Neural crest cell (in vitro differentiated cells): ENCODE results near the gene ARL6. TPM values are rescaled to one million over a fixed set of nuclear protein-coding genes. Genes with fewer than 3 reads are reported as not detected.

Experiments
- total RNA-seq: library from RNA; stranded (reverse); gene quantifications from 2 replicates; pipeline ENCODE4 v1.2.1, GENCODE V29; 2021

ARL6 gene
- total RNA-seq, 1 donor from 2014 or later = 6.8 TPM

Other genes with a start within 250 kb of the ARL6 start
- gene CRYBG3, start 57.3 kb downstream of the ARL6 start, total RNA-seq = 6.5 and 7.3 TPM in 2 replicates
- 21.0 and 22.6 TPM in 2 replicates for gene RIOX2, start 207.7 kb downstream of the ARL6 start, total RNA-seq